Sigmoid colon (tissue), 7 donors: ENCODE data around the gene HRAS. TPM values are rescaled to one million over a fixed set of nuclear protein-coding genes. Genes with fewer than 3 reads are reported as not detected.

ENCODE experiments used
- DNase-seq: peaks from one replicate; pipeline ENCODE4 v3.0.0-alpha.2; 2019
- H3K27ac ChIP-seq, 4 donors: fragments of 200-600 bp; sonication (generic); one replicate each; pipeline ENCODE4 v1.5.1; 2016 to 2019; ENCODE audit warnings: mild to moderate bottlenecking in 1 of 4
- H3K27me3 ChIP-seq, 3 donors: fragments of 200-600 bp; sonication (generic); one replicate each; pipeline ENCODE4 v1.5.1; 2019; ENCODE audit warnings: mild to moderate bottlenecking in 1 of 3
- H3K36me3 ChIP-seq, 4 donors: fragments of 200-600 bp; sonication (generic); one replicate each; pipeline ENCODE4 v1.5.1; 2016 to 2019
- H3K4me1 ChIP-seq, 4 donors: fragments of 200-600 bp; sonication (generic); one replicate each; pipeline ENCODE4 v1.5.1; 2017 to 2019
- H3K4me3 ChIP-seq, 4 donors: fragments of 200-600 bp; sonication (generic); one replicate each; pipeline ENCODE4 v1.5.1; 2017 to 2019; ENCODE audit warnings: mild to moderate bottlenecking in 2 of 4, moderate library complexity in 1 of 4
- H3K9me3 ChIP-seq, 4 donors: fragments of 200-600 bp in 3 of 4; sonication (generic) in 3 of 4; one replicate each; pipeline versions ENCODE4 v1.5.1 to v1.6.1; 2013 to 2019
- CTCF ChIP-seq, 4 experiments: fragments of 450-650 bp in 3 of 4; fragments of 200-600 bp in 1 of 4; IDR thresholded peaks; one replicate each; pipeline ENCODE4 v1.5.1; 2016 to 2019; ENCODE audit warnings: antibody characterized with exemption in 4 of 4, mild to moderate bottlenecking in 3 of 4, moderate library complexity in 2 of 4
- EP300 ChIP-seq, 4 donors: sonication (generic); formaldehyde crosslinking; IDR thresholded peaks; one replicate each; pipeline ENCODE4 v1.6.1; 2017; ENCODE audit warnings: antibody characterized with exemption in 4 of 4
- POLR2A ChIP-seq, 2 donors: fragments of 450-650 bp; IDR thresholded peaks; one replicate each; pipeline ENCODE4 v1.6.1; 2016; ENCODE audit warnings: antibody characterized with exemption in 2 of 2, mild to moderate bottlenecking in 2 of 2, moderate library complexity in 2 of 2
- POLR2AphosphoS5 ChIP-seq, 4 donors: sonication (generic); formaldehyde crosslinking; IDR thresholded peaks; one replicate each; pipeline ENCODE4 v1.6.1; 2017; ENCODE audit warnings: antibody characterized with exemption in 4 of 4
- WGBS, 2 donors: extraction: QIAGEN DNeasy Blood & Tissue Kit; methylation state at CpG; one replicate each; pipeline ENCODE4 v1.1.7; 2013; 5-methylcytosine and 5-hydroxymethylcytosine counted together
- intact Hi-C: fragments of 100-400 bp; cut with DNase I; formaldehyde crosslinking; loops from one replicate; pipeline ENCODE4 v1.15.1; 2023
- polyA plus RNA-seq, 3 donors: library from polyadenylated mRNA; stranded (reverse); fragments of 200-250 nt; gene quantifications; one replicate each; pipeline ENCODE4 v1.2.3, GENCODE V29; 2013
- total RNA-seq, 4 donors: library from RNA; depleted of rRNA; stranded (reverse); fragments of >200 nt; gene quantifications; one replicate each; pipeline ENCODE4 v1.1.0, GENCODE V29; 2016
- donor health status: healthy with polysubstance abuse.
- donor health status: Bipolar disorder and iron deficiency.
- donor health status: healthy.

HRAS gene
- total and polyA plus RNA-seq, 7 donors, result 27.8 to 76.1 (median 44.6) TPM

- intact Hi-C loops, result loop anchor here (2.0 kb wide), 1 partner anchor 61 kb away; the partner anchor contains the start of gene RNH1
- Histone ChIP-seq H3K27me3 (no peaks in the 10 kb centered on the region), H3K4me3 (peak overlapping the region; percentile 37 to 78 (median 62)), H3K9me3 (no peaks in the 10 kb centered on the region), H3K4me1 (peaks cover 0 to 16% (median 14%) of the 10 kb centered on the region in 4 donors), H3K36me3 (no peaks in the 10 kb centered on the region), H3K27ac (peak overlapping the region; percentile 68 to 87 (median 76))
- no peak for DNase-seq
- no peak for TF ChIP-seq POLR2AphosphoS5 (IDR thresholded peaks at IDR 0.05)
- TF ChIP-seq EP300 (IDR thresholded peaks at IDR 0.05), result no peak
- TF ChIP-seq CTCF (IDR thresholded peaks at IDR 0.05), result no peak
- no peak for TF ChIP-seq POLR2A (IDR thresholded peaks at IDR 0.05)
- WGBS, 2 donors, result 15 to 27% methylated on average over 41 of the region's 41 CpGs
These were observed 32.4 kb upstream of the HRAS start for GRCh38 chr11:567629-568292.

GRCh38 chr11:567011-567628, 31.7 kb upstream of the HRAS start:
- intact Hi-C loops, result no loop called here
- TF ChIP-seq POLR2A (IDR thresholded peaks at IDR 0.05), result no peak
- no peak for TF ChIP-seq EP300 (IDR thresholded peaks at IDR 0.05)
- TF ChIP-seq POLR2AphosphoS5 (IDR thresholded peaks at IDR 0.05), result no peak
- TF ChIP-seq CTCF (IDR thresholded peaks at IDR 0.05), result no peak
- Histone ChIP-seq H3K9me3 (no peaks in the 10 kb centered on the region), H3K4me3 (no peak overlapping the region), H3K27me3 (no peaks in the 10 kb centered on the region), H3K36me3 (no peaks in the 10 kb centered on the region), H3K4me1 (peaks cover 0 to 16% (median 14%) of the 10 kb centered on the region in 4 donors), H3K27ac (peak overlapping the region in 3 of 4 donors; percentile 68 to 87 (median 79))
- DNase-seq, result no peak
- 82 to 92% methylated on average over 18 of the region's 18 CpGs for WGBS, 2 donors

- intact Hi-C loops, result no loop called here
- TF ChIP-seq POLR2A (IDR thresholded peaks at IDR 0.05) (no peak), CTCF (IDR thresholded peaks at IDR 0.05) (no peak), POLR2AphosphoS5 (IDR thresholded peaks at IDR 0.05) (no peak), EP300 (IDR thresholded peaks at IDR 0.05) (no peak)
These were observed 30.6 kb upstream of the HRAS start for GRCh38 chr11:565921-566509.

GRCh38 chr11:563812-564578, 28.6 kb upstream of the HRAS start:
- intact Hi-C loops, result no loop called here
- Histone ChIP-seq H3K27ac (no peak overlapping the region), H3K4me1 (peaks cover 0 to 28% (median 23%) of the 10 kb centered on the region in 4 donors), H3K4me3 (no peak overlapping the region), H3K36me3 (no peaks in the 10 kb centered on the region), H3K27me3 (peaks cover 4 to 7% (median 6%) of the 10 kb centered on the region in 3 donors), H3K9me3 (no peaks in the 10 kb centered on the region)
- no peak for TF ChIP-seq CTCF (IDR thresholded peaks at IDR 0.05)
- TF ChIP-seq EP300 (IDR thresholded peaks at IDR 0.05), result no peak
- DNase-seq, result no peak
- 69 to 84% methylated on average over 12 of the region's 12 CpGs for WGBS, 2 donors

More at GRCh38 chr11:565921-566509, 30.6 kb upstream of the HRAS start:
- Histone ChIP-seq H3K27ac (no peak overlapping the region), H3K4me1 (peaks cover 0 to 24% (median 22%) of the 10 kb centered on the region in 4 donors), H3K36me3 (no peaks in the 10 kb centered on the region), H3K4me3 (no peak overlapping the region), H3K27me3 (peaks cover 0 to 7% (median 0%) of the 10 kb centered on the region in 3 donors), H3K9me3 (no peaks in the 10 kb centered on the region)
- no peak for DNase-seq
- 81 to 85% methylated on average over 12 of the region's 12 CpGs for WGBS, 2 donors
